Adrenal gland (tissue), 5 donors: ENCODE data around the gene GPC1.

ENCODE experiments used
- POLR2A ChIP-seq, 2 donors: fragments of 450-650 bp; IDR thresholded peaks; one replicate each; pipeline ENCODE4 v1.6.1; 2017; ENCODE audit warnings: antibody characterized with exemption in 2 of 2, mild to moderate bottlenecking in 2 of 2, moderate library complexity in 1 of 2
- TF ChIP-seq, protein P1 (sequence below), 6 experiments: fragments of 450-650 bp in 4 of 6; fragments of 200-600 bp in 2 of 6; sonication (generic) in 1 of 6; IDR thresholded peaks; 1 replicate in 5 of 6; 2 replicates in 1 of 6; pipeline versions ENCODE4 v1.5.1 to v1.8.0; 2016 to 2021; ENCODE audit warnings: antibody characterized with exemption in 6 of 6, mild to moderate bottlenecking in 2 of 6, moderate library complexity in 1 of 6
- donor health status: DM: no; HTN: no; CAD: no.

DNA sequence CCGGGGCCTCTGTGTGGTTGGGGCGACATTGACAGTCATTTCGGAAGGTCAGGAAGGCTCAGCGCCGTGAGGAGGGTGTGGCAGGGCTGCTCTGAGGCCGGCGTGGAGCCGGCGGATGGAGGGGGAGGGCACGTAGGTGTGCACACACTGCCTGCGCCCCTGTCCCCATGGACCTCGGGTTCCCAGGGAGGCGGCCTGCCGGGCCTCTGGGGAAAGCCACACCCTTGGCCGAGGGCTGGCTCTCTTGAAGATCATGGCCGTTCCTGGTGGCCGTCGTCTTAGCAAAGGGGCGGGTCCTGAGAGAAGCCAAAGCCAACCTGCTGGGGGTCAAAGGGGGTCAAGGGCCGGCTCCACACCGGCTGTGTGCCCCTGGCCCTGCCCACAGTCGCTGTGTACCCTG, 11.9 kb downstream of the GPC1 start:
- TF ChIP-seq, protein P1, sequence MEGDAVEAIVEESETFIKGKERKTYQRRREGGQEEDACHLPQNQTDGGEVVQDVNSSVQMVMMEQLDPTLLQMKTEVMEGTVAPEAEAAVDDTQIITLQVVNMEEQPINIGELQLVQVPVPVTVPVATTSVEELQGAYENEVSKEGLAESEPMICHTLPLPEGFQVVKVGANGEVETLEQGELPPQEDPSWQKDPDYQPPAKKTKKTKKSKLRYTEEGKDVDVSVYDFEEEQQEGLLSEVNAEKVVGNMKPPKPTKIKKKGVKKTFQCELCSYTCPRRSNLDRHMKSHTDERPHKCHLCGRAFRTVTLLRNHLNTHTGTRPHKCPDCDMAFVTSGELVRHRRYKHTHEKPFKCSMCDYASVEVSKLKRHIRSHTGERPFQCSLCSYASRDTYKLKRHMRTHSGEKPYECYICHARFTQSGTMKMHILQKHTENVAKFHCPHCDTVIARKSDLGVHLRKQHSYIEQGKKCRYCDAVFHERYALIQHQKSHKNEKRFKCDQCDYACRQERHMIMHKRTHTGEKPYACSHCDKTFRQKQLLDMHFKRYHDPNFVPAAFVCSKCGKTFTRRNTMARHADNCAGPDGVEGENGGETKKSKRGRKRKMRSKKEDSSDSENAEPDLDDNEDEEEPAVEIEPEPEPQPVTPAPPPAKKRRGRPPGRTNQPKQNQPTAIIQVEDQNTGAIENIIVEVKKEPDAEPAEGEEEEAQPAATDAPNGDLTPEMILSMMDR (IDR thresholded peaks at IDR 0.05): no peak
- TF ChIP-seq POLR2A (IDR thresholded peaks at IDR 0.05): no peak
